ENCODE results near the gene SLC35F3. TPM values are rescaled to one million over a fixed set of nuclear protein-coding genes. Genes with fewer than 3 reads are reported as not detected.

The SLC35F3 gene
- total RNA-seq, 1 donor from 2014 or later = not detected

GRCh38 chr1:234125283-234125682, 220.8 kb downstream of the SLC35F3 start:
- peaks cover 68% of the 10 kb centered on the region for H3K27me3 ChIP-seq (ENCODE audit: low read depth)
- intact Hi-C loops (cut with micrococcal nuclease) = no loop called here
- no peaks in the 10 kb centered on the region for H3K4me1 ChIP-seq
- no peak for TF ChIP-seq CTCF (IDR thresholded peaks at IDR 0.05; ENCODE audit: borderline replicate concordance)
- H3K27ac ChIP-seq (replicated peaks) = no peak overlapping the region
- no peaks in the 10 kb centered on the region for H3K36me3 ChIP-seq
- H3K9me3 ChIP-seq (replicated peaks) = no peaks in the 10 kb centered on the region
- H3K4me3 ChIP-seq = no peak overlapping the region
- no peak for DNase-seq

- Histone ChIP-seq H3K4me1 (no peaks in the 10 kb centered on the region), H3K4me3 (no peak overlapping the region), H3K27ac (replicated peaks) (no peak overlapping the region), H3K27me3 (ENCODE audit: low read depth) (peaks cover 69% of the 10 kb centered on the region), H3K36me3 (no peaks in the 10 kb centered on the region), H3K9me3 (replicated peaks) (no peaks in the 10 kb centered on the region)
- no peak for DNase-seq
- intact Hi-C loops (cut with micrococcal nuclease) = no loop called here
- TF ChIP-seq CTCF (IDR thresholded peaks at IDR 0.05; ENCODE audit: borderline replicate concordance) = no peak
Observed at GRCh38 chr1:234125714-234126113, 221.2 kb downstream of the SLC35F3 start.

GRCh38 chr1:234127026-234127671, 222.7 kb downstream of the SLC35F3 start:
- no peak overlapping the region for H3K4me3 ChIP-seq
- no peak for TF ChIP-seq CTCF (IDR thresholded peaks at IDR 0.05; ENCODE audit: borderline replicate concordance)
- no peak for DNase-seq
- no peaks in the 10 kb centered on the region for H3K9me3 ChIP-seq (replicated peaks)
- H3K27ac ChIP-seq (replicated peaks) = no peak overlapping the region
- intact Hi-C loops (cut with micrococcal nuclease) = no loop called here
- no peaks in the 10 kb centered on the region for H3K36me3 ChIP-seq
- H3K4me1 ChIP-seq = no peaks in the 10 kb centered on the region
- H3K27me3 ChIP-seq (ENCODE audit: low read depth) = peaks cover 75% of the 10 kb centered on the region

GRCh38 chr1:234132795-234133194, 228.3 kb downstream of the SLC35F3 start:
- Histone ChIP-seq H3K27ac (replicated peaks) (no peak overlapping the region), H3K9me3 (replicated peaks) (no peaks in the 10 kb centered on the region), H3K36me3 (no peaks in the 10 kb centered on the region), H3K4me3 (no peak overlapping the region), H3K4me1 (no peaks in the 10 kb centered on the region), H3K27me3 (ENCODE audit: low read depth) (peaks cover 41% of the 10 kb centered on the region)
- no peak for DNase-seq
- intact Hi-C loops (cut with micrococcal nuclease) = no loop called here
- no peak for TF ChIP-seq CTCF (IDR thresholded peaks at IDR 0.05; ENCODE audit: borderline replicate concordance)

- H3K9me3 ChIP-seq (replicated peaks) = no peaks in the 10 kb centered on the region
- no peak for TF ChIP-seq CTCF (IDR thresholded peaks at IDR 0.05; ENCODE audit: borderline replicate concordance)
- no peak for DNase-seq
- peaks cover 24% of the 10 kb centered on the region for H3K27me3 ChIP-seq (ENCODE audit: low read depth)
- H3K27ac ChIP-seq (replicated peaks) = no peak overlapping the region
- intact Hi-C loops (cut with micrococcal nuclease) = no loop called here
- H3K36me3 ChIP-seq = no peaks in the 10 kb centered on the region
- H3K4me1 ChIP-seq = no peaks in the 10 kb centered on the region
- no peak overlapping the region for H3K4me3 ChIP-seq
Observed at GRCh38 chr1:234134878-234135277, 230.4 kb downstream of the SLC35F3 start.
